DMS53 treated with DMSO at 0.1 percent for 48 hours (cell line): ENCODE data around the gene ABHD16B.
"Not testable (repeated sequence)": the region's sequence is repeated elsewhere in the genome, so short reads cannot be mapped to it uniquely, and the experiment has no call there.

Experiments
- DNase-seq: peaks from one replicate; lab custom pipeline; 2025; ENCODE audit not compliant: unreplicated experiment; lab: John Stamatoyannopoulos, UW

Gene ABHD16B

DNA sequence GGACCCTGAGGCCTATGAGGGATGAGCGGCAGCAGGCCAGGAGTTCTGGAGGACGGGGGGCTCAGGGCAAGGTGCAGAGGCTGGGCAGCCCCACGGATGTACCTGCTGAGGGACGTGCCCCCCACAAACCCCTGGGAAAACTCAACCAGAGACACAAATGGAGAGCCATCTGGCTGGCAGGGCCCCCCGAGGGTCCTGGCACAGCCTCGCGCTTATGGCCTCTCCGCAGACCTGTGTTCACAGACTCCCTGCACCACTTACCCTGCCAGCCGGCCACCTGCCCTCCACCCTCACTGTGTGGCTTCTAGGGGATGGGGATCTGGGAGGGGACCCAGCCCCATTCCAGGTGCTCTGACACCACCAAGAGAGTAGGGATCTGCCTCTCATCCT lies 26.8 kb upstream of the ABHD16B start:
- DNase-seq = no peak

GRCh38 chr20:63835021-63835858 lies 26.1 kb upstream of the ABHD16B start:
- DNase-seq = peak; percentile 57

DNA sequence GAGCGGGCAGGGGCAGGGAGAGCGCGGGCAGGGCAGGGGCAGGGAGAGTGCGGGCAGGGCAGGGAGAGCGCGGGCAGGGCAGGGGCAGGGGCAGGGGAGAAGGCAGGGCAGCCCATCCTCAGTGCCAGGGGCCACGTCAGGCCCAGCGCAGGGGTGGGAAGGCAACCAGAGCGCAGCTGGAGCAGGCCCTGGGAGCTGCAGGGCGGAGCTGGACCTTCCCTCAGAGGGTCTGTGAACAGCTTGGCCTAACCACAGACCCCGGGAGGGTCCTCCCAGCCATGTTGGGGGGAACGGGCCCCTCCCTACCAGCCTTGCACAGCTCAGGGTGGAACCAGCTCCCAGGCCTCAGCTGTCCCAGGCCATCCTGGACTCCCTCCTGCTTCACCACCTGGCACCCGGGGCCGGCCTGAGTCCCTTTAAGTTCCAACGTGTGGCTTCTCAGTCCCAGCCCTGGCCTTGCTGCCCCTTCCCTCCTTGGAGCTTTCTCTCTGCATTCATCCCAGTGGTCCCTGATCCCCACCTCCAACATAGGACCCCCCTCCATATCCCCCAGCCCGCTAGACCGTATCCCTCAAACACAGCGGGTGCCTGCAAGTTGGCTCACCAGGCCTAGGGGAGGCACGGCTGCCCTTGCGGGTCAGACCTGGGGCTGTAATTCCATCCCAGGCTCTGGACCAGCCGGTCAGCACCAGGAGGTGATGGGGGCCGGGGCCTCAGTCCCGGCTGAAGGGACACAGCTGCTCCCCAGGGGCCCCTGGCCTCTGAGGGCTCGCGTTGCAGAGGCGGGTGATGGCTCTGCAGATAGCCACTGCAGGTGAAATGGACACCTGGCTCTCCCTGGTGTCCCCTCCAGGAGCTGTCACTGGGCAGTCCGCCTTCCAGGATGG lies 24.6 kb upstream of the ABHD16B start:
- no peak for DNase-seq

DNA sequence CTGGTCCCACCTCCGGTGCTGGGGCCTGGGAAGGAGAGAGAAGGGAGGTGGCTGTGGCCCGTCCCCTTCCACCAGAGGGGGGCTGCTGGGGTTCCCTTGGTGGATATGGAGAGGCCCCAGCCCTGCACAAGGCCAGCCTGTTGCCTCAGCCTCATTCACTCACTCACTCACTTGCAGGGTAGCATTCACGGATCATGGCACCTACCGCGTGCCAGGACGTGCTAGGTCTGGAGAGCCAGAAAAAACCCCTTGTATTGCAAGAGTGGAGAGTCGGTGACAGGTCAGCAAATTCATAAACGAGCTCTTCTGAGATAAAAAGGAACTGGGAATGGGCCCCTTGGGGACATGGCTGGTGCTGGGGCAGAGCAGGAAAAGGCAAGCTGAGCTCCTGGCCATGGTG lies 23.8 kb upstream of the ABHD16B start:
- no peak for DNase-seq

DNA sequence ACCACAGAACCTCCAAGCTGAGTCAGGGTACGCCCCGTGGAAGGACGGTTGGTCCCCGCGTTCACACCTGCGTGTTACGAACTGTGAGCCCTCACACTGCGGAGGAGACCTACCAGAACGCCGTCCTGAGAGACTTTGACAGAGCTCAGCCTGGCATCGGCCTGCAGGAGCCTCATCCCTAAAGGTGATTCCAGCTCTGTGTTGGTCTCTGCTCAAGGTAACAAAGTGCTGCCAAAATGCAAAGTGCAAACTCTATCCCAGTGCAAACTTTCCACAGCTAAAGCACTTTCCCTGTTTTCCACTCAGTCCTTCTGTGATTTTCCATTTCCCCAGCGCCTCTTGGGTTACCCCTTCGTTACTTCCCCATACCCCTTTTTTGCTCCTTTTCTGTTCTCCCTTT lies 21.7 kb upstream of the ABHD16B start:
- DNase-seq = no peak

GRCh38 chr20:63840405-63840828 lies 20.9 kb upstream of the ABHD16B start:
- no peak for DNase-seq

DNA sequence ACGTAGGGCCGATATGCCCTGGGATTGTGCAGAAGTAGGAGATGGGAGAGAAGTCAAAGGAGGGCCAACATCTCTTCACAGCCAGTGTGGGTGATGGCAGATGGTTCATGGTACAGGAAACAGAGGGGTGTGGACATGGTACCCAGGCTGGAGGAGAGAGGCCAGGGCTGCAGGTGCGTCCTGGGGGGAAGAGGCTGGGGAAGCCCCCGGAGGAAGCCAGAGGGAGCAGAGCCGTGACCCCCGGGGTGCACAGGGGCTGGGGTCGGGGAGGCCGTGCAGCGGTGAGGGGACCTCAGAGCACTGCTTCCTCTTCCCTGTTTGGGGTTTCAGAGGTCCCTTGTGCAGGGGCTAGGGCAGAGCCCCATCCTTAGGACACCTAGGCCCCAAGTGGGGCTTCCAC lies 19.0 kb upstream of the ABHD16B start:
- DNase-seq = no peak

DNA sequence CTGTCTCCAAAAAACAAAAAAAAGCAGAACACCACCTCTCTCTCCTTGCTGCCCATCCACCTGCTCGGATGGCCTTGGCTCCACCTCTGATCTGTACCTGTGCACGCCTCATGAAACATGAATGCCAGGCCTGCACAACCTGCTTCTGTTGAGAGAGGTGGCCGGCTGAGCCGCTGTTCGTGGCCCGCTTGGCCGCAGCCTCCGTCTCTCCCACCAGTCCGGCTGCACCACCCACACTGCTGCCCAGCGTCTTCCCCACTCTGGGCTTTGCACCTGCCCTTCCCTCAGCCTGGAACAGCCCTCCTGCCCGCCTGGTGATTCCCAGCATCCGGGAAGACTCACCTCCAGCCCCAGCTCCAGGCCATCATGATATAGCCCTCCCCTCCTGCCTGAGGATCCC lies 18.1 kb upstream of the ABHD16B start:
- DNase-seq = no peak

DNA sequence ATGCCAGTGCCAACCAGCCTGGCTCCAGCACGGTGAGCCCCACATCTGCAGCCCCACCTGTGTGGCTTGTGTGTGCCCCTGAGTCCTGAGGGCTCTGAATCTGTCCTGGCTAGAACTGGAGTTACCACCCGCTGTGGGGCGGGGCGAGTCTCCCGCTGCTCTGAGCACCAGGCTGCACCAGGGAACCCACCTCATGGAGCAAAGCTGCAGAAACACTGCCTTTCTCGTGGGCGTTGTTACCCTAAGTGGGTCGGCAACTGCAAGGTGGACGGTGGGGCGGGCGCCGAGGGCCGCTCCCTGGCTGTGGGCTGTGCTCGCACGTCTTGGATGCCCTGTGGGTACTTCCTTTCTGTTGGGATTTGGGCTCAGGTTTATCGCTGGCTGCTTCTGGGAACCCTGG lies 17.5 kb upstream of the ABHD16B start:
- no peak for DNase-seq

DNA sequence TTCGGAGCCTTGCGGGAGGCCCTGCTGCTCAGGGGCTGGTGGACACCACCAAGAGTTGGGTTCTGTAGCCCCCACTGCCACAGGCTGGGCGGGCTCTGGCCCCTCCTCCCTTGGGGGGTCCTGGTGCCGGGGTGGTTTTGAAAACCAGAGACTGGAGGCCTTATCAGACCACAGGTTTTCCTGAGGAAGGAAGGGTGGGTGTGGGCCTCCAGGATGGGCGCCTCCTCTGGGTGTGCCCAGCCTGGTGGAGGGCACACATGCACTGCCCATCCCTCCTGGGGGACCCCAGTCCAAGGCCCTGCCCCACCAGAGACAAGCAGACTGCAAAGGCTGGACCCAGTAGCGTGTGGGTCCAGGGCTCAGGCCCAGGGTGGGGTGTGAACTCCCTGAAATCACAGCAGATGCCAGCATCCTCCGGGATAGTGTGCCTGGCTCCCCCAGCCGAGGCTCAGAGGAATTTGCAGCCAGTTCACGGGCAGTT lies 16.7 kb upstream of the ABHD16B start:
- no peak for DNase-seq

- no peak for DNase-seq
Measured at GRCh38 chr20:63846128-63846771, 15.0 kb upstream of the ABHD16B start.

DNA sequence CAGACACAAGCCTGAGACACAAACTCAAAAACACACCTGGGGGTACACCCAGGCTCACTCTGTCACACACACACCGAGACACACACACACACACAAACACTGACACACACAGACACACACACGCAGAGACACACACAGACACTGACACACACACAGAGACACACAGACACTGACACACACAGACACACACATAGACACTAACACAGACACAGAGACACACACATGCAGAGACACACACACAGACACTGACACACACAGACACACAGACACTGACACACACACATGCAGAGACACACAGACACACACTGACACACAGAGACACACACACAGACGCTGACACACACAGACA lies 14.4 kb upstream of the ABHD16B start:
- no peak for DNase-seq

DNA sequence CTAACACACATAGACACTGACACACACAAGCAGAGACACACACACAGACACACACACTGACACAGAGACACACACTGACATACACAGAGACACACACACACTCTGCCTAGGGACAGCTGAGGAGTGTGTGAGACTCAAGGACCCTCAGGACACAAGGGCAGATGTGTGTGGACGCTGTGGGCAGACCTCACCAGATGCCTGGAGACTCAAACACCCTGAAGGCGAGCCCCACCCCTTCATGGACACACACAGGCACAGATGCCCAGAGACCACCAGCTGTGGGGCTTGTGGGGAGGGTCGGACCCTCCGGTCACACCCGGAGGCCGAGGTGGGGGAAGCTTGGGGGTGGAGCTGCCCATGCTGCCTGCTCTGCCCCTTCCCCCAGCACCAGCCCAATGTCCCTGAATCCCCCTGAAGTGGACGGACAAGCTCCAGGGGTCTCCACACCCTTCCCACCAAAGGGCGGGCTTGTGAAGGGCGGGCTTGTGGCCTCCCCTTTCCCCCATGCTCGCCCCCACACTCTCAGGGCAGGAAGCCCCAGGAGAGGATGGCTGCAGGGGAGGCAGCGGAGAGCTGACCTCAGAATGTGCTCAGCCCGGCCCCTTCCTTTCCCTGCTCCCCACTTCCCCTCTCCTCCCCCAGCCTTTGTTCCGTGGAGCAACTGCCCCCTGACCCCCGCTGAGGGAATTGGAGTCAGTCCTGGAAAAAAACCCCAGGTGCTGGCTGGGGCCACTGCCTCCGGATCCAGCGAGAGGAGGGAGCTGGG lies 13.9 kb upstream of the ABHD16B start:
- no peak for DNase-seq

GRCh38 chr20:63848003-63848911 lies 13.0 kb upstream of the ABHD16B start:
- DNase-seq = no peak

DNA sequence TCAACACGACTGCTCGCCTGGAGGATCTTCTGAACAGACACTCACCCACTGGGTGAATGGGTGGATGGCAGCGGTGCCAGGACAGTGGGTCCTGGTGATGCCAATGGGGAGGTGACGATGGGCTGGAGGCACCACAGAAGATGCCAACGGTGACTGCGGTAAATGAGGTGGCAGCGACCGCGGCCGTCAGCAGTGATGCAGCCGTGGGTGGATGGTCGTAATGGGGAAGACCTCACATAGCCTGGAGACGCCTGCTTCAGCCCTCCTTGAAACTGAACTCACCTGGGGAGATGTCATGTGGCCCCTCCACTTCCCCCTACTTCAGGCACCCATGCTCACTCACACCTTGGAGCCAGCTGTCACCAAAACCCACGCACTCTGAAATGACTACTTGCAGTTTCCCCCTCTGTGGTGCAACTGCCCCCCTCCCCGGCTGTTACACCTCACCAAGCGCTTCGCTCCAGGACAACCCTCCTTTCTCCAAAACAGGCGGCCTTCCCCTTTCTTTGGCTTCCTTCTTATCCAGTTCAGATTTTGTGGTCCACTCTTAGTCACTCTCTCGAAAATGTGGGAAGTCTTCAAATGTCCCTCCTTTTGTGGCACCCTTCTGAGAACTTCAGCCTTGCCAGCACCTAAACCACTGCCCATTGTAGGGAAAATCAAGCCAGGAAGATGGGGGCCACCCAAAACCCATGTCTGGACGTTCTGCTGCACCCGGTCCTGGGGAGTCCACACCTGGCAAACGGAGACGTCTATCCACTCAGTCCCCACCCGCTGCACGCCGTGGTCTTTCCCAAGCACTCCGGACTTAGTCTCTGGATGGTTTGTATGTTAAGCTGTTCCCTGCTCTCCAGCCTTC lies 10.4 kb upstream of the ABHD16B start:
- no peak for DNase-seq

- not testable (repeated sequence) for DNase-seq
Measured at GRCh38 chr20:63851548-63851943, 9.8 kb upstream of the ABHD16B start.

GRCh38 chr20:63853733-63854068 lies 7.6 kb upstream of the ABHD16B start:
- DNase-seq = not testable (repeated sequence)

DNA sequence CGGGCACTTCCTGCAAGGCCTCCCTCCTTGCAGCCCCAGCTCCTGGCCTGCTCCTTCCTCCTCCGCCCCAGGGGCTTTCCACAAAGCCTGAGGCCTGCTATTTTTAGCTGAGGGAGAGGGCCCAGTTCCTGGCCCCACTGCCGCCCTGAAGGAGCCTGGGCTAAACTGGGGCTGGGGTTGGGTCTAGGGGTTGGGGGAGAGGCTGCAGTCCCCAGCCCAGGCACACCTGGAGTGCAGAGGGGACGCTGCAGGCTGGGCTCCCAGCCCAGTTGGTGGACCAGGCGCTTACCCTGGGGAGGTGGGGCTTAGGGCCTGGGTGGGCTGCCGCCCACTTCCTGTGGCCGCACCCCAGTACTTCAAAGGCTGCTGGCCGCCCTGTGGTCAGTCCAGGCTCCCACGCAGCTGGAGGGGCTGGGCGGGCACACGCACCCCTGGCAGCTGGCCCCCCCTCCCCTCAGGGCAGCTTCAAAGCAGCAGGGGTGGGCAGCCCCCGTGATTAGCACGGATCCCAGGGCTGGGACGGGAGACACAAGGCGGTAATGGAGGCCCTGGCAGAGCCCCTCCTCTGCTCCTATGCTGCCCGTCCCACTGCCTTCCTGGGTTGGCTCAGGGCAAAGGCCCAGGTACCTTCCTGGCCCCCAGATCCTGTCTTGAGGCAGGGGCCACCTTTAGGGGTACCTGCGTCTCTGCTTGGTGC lies 7.1 kb upstream of the ABHD16B start:
- DNase-seq = no peak
